IPS-18a (cell line): Measurements from ENCODE around the gene SPOPL.
"Not testable (repeated sequence)": the region's sequence is repeated elsewhere in the genome, so short reads cannot be mapped to it uniquely, and the experiment has no call there.

Source experiments
- H3K27ac ChIP-seq: one replicate; pipeline ENCODE4 v1.5.1; 2013; ENCODE audit warnings: low read length
- H3K27me3 ChIP-seq: one replicate; pipeline ENCODE4 v1.6.1; 2013; ENCODE audit warnings: mild to moderate bottlenecking, low read length; ENCODE audit not compliant: control insufficient read depth, insufficient read depth
- H3K36me3 ChIP-seq: one replicate; pipeline ENCODE4 v1.6.1; 2013; ENCODE audit warnings: low read depth, low read length; ENCODE audit not compliant: control insufficient read depth
- H3K4me1 ChIP-seq: one replicate; pipeline ENCODE4 v1.6.1; 2013; ENCODE audit warnings: low read depth, low read length; ENCODE audit not compliant: control insufficient read depth
- H3K4me3 ChIP-seq: one replicate; pipeline ENCODE4 v1.5.1; 2013; ENCODE audit warnings: low read length
- H3K9ac ChIP-seq: one replicate; pipeline ENCODE4 v1.6.1; 2013; ENCODE audit warnings: mild to moderate bottlenecking, low read length, moderate library complexity
- H3K9me3 ChIP-seq: one replicate; pipeline ENCODE4 v1.6.1; 2013; ENCODE audit warnings: low read depth, low read length; ENCODE audit not compliant: control insufficient read depth

Gene SPOPL

GRCh38 chr2:138510319-138510718, 8.7 kb downstream of the SPOPL start:
- Histone ChIP-seq H3K27ac (no peak overlapping the region), H3K9ac (no peak overlapping the region), H3K4me1 (peaks cover 14% of the 10 kb centered on the region), H3K27me3 (no peaks in the 10 kb centered on the region), H3K9me3 (no peaks in the 10 kb centered on the region), H3K4me3 (no peak overlapping the region), H3K36me3 (no peaks in the 10 kb centered on the region)

DNA sequence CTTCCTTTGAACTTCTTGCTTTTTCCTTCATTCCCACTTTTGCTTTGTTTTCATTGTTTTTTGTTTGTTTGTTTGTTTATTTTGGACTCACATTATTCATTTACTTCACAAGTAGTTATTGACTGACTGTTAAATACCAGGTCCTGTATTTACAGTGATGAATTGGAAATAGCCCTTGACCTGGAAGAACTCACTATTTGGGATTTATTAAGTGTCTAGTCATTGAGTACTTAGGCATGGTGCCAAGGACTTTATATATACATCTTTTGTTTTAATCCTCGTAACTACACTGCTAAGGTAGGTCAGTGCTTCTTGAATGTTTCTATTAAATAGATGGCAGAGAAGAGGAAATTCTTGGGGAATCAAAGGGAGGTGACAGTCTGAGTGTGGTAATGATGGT, 11.1 kb downstream of the SPOPL start:
- H3K27ac ChIP-seq = no peak overlapping the region
- no peaks in the 10 kb centered on the region for H3K9me3 ChIP-seq
- peaks cover 24% of the 10 kb centered on the region for H3K4me1 ChIP-seq
- H3K36me3 ChIP-seq = no peaks in the 10 kb centered on the region
- H3K4me3 ChIP-seq = no peak overlapping the region
- no peaks in the 10 kb centered on the region for H3K27me3 ChIP-seq
- H3K9ac ChIP-seq = no peak overlapping the region

DNA sequence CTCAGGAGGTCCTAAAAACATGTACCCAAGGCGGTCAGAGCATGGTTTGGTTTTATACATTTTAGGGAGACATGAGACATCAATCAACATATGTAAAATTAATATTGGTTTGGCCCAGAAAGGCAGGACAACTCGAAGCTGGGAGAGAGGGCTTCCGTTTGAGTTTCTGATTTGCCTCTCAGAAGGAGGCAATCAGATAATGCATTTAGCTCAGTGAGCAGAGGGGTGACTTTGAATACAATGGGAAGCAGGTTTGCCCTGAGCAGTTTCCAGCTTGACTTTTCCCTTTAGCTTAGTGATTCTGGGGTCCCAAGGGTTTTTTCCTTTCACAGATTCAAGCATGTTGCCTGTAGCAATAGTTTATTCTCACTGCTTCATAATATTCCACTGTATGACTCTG, 12.6 kb downstream of the SPOPL start:
- Histone ChIP-seq H3K9me3 (no peaks in the 10 kb centered on the region), H3K27ac (no peak overlapping the region), H3K27me3 (no peaks in the 10 kb centered on the region), H3K4me1 (peaks cover 24% of the 10 kb centered on the region), H3K4me3 (no peak overlapping the region), H3K36me3 (no peaks in the 10 kb centered on the region), H3K9ac (no peak overlapping the region)

DNA sequence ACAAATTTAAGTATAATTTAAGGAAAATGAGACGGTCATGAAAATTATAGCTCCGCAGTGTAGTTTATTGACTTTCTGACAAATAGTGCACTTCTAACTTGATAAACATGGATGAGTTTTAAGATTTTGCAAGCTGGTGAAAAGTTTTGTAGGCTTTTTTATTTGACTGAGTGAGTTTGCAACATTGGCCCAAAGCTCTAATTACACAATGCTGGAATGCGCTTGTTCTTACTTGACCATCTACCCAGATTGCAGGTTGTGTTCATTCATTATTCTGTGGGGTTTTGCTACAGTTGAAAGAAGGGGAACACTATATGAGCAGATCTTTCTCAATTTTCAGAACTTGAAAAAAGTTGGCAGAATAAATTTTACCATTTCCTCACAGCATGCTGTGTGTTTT, 13.5 kb downstream of the SPOPL start:
- H3K36me3 ChIP-seq = no peaks in the 10 kb centered on the region
- no peaks in the 10 kb centered on the region for H3K27me3 ChIP-seq
- no peaks in the 10 kb centered on the region for H3K9me3 ChIP-seq
- H3K27ac ChIP-seq = no peak overlapping the region
- H3K4me3 ChIP-seq = no peak overlapping the region
- H3K4me1 ChIP-seq = peaks cover 24% of the 10 kb centered on the region
- H3K9ac ChIP-seq = no peak overlapping the region

- Histone ChIP-seq H3K27ac (no peak overlapping the region), H3K36me3 (no peaks in the 10 kb centered on the region), H3K4me1 (peaks cover 27% of the 10 kb centered on the region), H3K4me3 (no peak overlapping the region), H3K9me3 (no peaks in the 10 kb centered on the region), H3K27me3 (no peaks in the 10 kb centered on the region), H3K9ac (no peak overlapping the region)
These were observed 14.6 kb downstream of the SPOPL start for GRCh38 chr2:138516030-138516704.

DNA sequence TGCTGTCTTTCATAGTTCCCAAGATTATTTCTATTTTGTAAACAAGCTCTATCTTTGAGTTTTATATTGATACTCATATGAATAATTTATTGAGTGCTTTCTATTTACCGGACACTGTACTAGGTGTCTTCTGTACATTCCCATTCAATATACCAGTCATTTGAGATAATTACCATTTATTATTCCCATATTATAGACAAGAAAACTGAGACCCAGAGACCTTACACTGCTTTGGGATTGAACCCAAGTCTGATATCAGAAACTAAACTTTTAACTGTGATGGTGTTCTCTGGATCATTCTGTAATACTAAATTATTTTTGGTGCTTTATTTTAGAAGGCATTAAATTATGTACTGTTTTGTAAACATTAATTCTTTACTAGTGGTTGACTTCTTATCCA, 17.3 kb downstream of the SPOPL start:
- H3K9ac ChIP-seq = no peak overlapping the region
- peaks cover 38% of the 10 kb centered on the region for H3K4me1 ChIP-seq
- no peaks in the 10 kb centered on the region for H3K27me3 ChIP-seq
- H3K4me3 ChIP-seq = no peak overlapping the region
- H3K9me3 ChIP-seq = no peaks in the 10 kb centered on the region
- no peak overlapping the region for H3K27ac ChIP-seq
- no peaks in the 10 kb centered on the region for H3K36me3 ChIP-seq

DNA sequence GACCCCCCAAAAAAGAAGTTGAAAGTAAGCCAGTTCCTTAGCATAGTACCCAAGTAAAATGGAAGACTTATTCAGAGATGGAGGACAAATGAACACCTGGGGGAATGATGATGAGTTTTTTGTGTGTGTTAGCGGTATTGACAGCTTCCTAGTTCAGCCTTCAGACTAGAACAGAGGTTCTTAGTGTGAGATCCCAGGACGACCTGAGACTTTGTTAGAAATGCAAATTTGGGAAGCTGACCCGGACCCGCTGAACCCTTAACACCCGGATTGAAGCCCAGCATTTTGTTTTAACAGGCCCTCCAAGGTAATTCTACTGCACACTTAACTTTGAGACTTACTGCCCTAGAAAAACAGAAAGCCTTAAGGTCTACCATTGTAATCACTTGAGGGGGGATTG, 20.3 kb downstream of the SPOPL start:
- no peak overlapping the region for H3K27ac ChIP-seq
- H3K4me1 ChIP-seq = peaks cover 14% of the 10 kb centered on the region
- no peaks in the 10 kb centered on the region for H3K9me3 ChIP-seq
- no peak overlapping the region for H3K9ac ChIP-seq
- no peaks in the 10 kb centered on the region for H3K27me3 ChIP-seq
- H3K4me3 ChIP-seq = no peak overlapping the region
- no peaks in the 10 kb centered on the region for H3K36me3 ChIP-seq

DNA sequence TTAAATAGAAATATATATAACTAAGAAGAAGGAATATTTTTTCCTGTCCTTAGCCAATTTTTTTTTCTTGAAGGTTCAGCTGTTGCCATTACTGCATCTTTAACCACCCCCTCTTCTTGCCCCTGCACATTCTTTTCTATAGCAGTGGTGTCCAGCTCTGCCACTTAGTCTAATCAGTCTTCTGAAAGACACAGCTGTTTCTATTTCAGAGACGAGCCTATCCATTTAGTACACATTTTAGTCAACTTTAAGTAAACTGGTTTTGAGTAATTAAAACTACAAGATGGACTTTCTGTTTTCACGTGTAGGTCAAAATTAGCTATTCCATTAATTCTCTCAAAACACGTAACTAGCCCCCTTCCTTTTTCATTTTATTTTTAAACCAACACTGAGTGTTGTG, 21.0 kb downstream of the SPOPL start:
- H3K4me1 ChIP-seq = peaks cover 14% of the 10 kb centered on the region
- no peak overlapping the region for H3K4me3 ChIP-seq
- H3K27ac ChIP-seq = no peak overlapping the region
- H3K27me3 ChIP-seq = no peaks in the 10 kb centered on the region
- H3K9ac ChIP-seq = no peak overlapping the region
- H3K36me3 ChIP-seq = no peaks in the 10 kb centered on the region
- no peaks in the 10 kb centered on the region for H3K9me3 ChIP-seq

DNA sequence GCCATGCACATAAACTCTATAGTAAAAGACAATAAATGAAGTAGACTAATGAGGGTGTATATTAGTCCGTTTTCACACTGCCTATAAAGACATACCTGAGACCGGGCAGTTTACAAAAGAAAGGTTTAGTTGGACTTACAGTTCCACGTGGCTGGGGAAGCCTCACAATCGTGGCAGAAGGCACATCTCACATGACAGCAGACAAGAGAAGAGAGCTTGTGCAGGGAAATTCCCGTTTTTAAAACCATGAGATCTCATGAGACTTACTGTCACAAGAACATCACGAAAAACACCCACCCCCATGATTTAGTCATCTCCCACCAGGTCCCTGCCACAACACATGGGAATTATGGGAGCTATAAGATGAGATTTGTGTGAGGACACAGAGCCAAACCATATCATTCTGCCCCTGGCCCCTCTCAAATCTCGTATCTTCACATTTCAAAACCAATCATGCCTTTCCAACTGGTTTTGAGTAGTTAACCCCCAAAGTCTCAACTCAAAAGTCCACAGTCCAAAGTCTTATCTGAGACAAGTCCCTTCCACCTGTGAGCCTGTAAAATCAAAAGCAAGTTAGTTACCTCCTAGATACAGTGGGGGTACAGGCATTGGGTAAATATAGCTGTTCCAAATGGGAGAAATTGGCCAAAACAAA, 21.6 kb downstream of the SPOPL start:
- H3K9ac ChIP-seq, H3K4me3 ChIP-seq, H3K36me3 ChIP-seq, H3K27me3 ChIP-seq, H3K9me3 ChIP-seq, H3K27ac ChIP-seq: not testable (repeated sequence)
- H3K4me1 ChIP-seq = peaks cover 14% of the 10 kb centered on the region

- H3K27ac ChIP-seq, H3K9ac ChIP-seq, H3K36me3 ChIP-seq, H3K9me3 ChIP-seq, H3K4me3 ChIP-seq, H3K27me3 ChIP-seq: not testable (repeated sequence)
- peaks cover 14% of the 10 kb centered on the region for H3K4me1 ChIP-seq
These were observed 22.1 kb downstream of the SPOPL start for GRCh38 chr2:138523673-138524042.

DNA sequence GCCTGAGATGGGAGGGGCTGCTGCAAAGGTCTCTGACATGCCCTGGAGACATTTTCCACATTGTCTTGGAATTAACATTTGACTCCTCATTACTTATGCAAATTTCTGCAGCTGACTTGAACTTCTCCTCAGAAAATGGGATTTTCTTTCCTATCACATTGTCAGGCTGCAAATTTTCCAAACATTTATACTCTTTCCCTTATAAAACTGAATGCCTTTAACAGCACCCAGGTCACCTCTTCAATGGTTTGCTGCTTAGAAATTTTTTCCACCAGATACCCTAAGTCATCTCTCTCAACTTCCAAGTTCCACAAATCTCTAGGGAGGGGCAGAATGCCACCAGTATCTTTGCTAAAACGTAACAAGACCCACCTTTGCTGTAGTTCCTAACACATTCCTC, 22.8 kb downstream of the SPOPL start:
- peaks cover 14% of the 10 kb centered on the region for H3K4me1 ChIP-seq
- H3K9ac ChIP-seq, H3K4me3 ChIP-seq, H3K9me3 ChIP-seq, H3K27me3 ChIP-seq, H3K27ac ChIP-seq, H3K36me3 ChIP-seq: not testable (repeated sequence)

- H3K27ac ChIP-seq = no peak overlapping the region
- H3K4me1 ChIP-seq = peaks cover 12% of the 10 kb centered on the region
- no peaks in the 10 kb centered on the region for H3K27me3 ChIP-seq
- H3K36me3 ChIP-seq = no peaks in the 10 kb centered on the region
- no peak overlapping the region for H3K9ac ChIP-seq
- H3K4me3 ChIP-seq = no peak overlapping the region
- H3K9me3 ChIP-seq = no peaks in the 10 kb centered on the region
These were observed 30.3 kb downstream of the SPOPL start for GRCh38 chr2:138531913-138532312.
